CD14-positive monocyte (primary cell): ENCODE data around the gene HDHD5. TPM values are rescaled to one million over a fixed set of nuclear protein-coding genes. Genes with fewer than 3 reads are reported as not detected.

ENCODE experiments used
- DNase-seq, 3 donors: peaks; one replicate each; pipeline ENCODE4 v3.0.0-alpha.2; 2011 to 2022
- H2AFZ ChIP-seq: 2 replicates; pipeline ENCODE4 v1.6.0; 2012; ENCODE audit warnings: mild to moderate bottlenecking, low read depth, low read length, inconsistent platforms; ENCODE audit not compliant: insufficient read depth, poor library complexity, severe bottlenecking
- H3K27ac ChIP-seq, 2 donors: 1 replicate in 1 of 2; 2 replicates in 1 of 2; pipeline ENCODE4 v1.5.1; 2012 to 2013; ENCODE audit warnings: low read length in 2 of 2, control low read depth in 1 of 2, inconsistent platforms in 1 of 2, low read depth in 1 of 2, mild to moderate bottlenecking in 1 of 2
- H3K27me3 ChIP-seq, 2 donors: one replicate each; pipeline versions ENCODE4 v1.6.0 to v1.6.1; 2011 to 2013; ENCODE audit warnings: low read length in 2 of 2; ENCODE audit not compliant: control insufficient read depth in 2 of 2, insufficient read depth in 2 of 2
- H3K36me3 ChIP-seq, 2 donors: replicated peaks in 1 of 2; 1 replicate in 1 of 2; 2 replicates in 1 of 2; pipeline versions ENCODE4 v1.5.1 to v1.6.1; 2012 to 2013; ENCODE audit warnings: low read length in 2 of 2, control low read depth in 1 of 2, inconsistent platforms in 1 of 2, mild to moderate bottlenecking in 1 of 2; ENCODE audit not compliant: insufficient read depth in 2 of 2, control insufficient read depth in 1 of 2
- H3K4me1 ChIP-seq, 2 donors: 1 replicate in 1 of 2; 2 replicates in 1 of 2; pipeline versions ENCODE4 v1.5.1 to v1.6.1; 2012 to 2013; ENCODE audit warnings: low read length in 2 of 2, control low read depth in 1 of 2, inconsistent platforms in 1 of 2, mild to moderate bottlenecking in 1 of 2, moderate library complexity in 1 of 2; ENCODE audit not compliant: insufficient read depth in 2 of 2, control insufficient read depth in 1 of 2
- H3K4me2 ChIP-seq: replicated peaks from 2 replicates; pipeline ENCODE3; 2012; ENCODE audit warnings: low read length, moderate library complexity, mild to moderate bottlenecking; ENCODE audit not compliant: poor library complexity, severe bottlenecking; ENCODE audit errors: extremely low read depth
- H3K4me3 ChIP-seq, 3 experiments: fragments of 200-600 bp in 1 of 3; sonication (generic) in 1 of 3; replicated peaks in 1 of 3; 1 replicate in 2 of 3; 2 replicates in 1 of 3; pipeline ENCODE4 v1.5.1; 2011 to 2013; ENCODE audit warnings: low read length in 3 of 3, mild to moderate bottlenecking in 3 of 3, control low read depth in 2 of 3, low read depth in 2 of 3, inconsistent platforms in 1 of 3, moderate library complexity in 1 of 3
- H3K79me2 ChIP-seq: 2 replicates; pipeline ENCODE4 v1.6.0; 2012; ENCODE audit warnings: mild to moderate bottlenecking, control low read depth, inconsistent platforms, low read length, moderate library complexity; ENCODE audit not compliant: insufficient read depth
- H3K9ac ChIP-seq: 2 replicates; pipeline ENCODE4 v1.6.0; 2017; ENCODE audit warnings: low read length, mild to moderate bottlenecking; ENCODE audit not compliant: insufficient read depth, poor library complexity, severe bottlenecking
- H3K9me3 ChIP-seq, 2 donors: replicated peaks in 1 of 2; 1 replicate in 1 of 2; 2 replicates in 1 of 2; pipeline versions ENCODE4 v1.5.1 to v1.6.1; 2012 to 2013; ENCODE audit warnings: low read length in 2 of 2, control low read depth in 1 of 2; ENCODE audit not compliant: control insufficient read depth in 1 of 2, insufficient read depth in 1 of 2
- H4K20me1 ChIP-seq: 2 replicates; pipeline ENCODE4 v1.6.0; 2012; ENCODE audit warnings: mild to moderate bottlenecking, low read length, control low read depth, moderate library complexity; ENCODE audit not compliant: insufficient read depth
- H3K27ac Mint-ChIP-seq, 7 donors: one replicate each; pipeline ENCODE4 v1.8.0; 2020; ENCODE audit warnings: mild to moderate bottlenecking in 7 of 7, mixed read lengths in 7 of 7, moderate library complexity in 6 of 7, inconsistent platforms in 2 of 7
- H3K27me3 Mint-ChIP-seq, 3 donors: one replicate each; pipeline ENCODE4 v1.8.0; 2021 to 2022; ENCODE audit warnings: low read depth in 3 of 3, mild to moderate bottlenecking in 3 of 3, mixed read lengths in 3 of 3, moderate library complexity in 3 of 3, inconsistent platforms in 1 of 3
- H3K36me3 Mint-ChIP-seq, 2 donors: one replicate each; pipeline ENCODE4 v1.8.0; 2020; ENCODE audit warnings: mixed read lengths in 2 of 2, inconsistent platforms in 1 of 2, mild to moderate bottlenecking in 1 of 2
- H3K4me1 Mint-ChIP-seq: one replicate; pipeline ENCODE4 v1.8.0; 2020; ENCODE audit warnings: mild to moderate bottlenecking, mixed read lengths
- H3K4me3 Mint-ChIP-seq, 2 donors: one replicate each; pipeline ENCODE4 v1.8.0; 2020; ENCODE audit warnings: mild to moderate bottlenecking in 2 of 2, mixed read lengths in 2 of 2, moderate library complexity in 1 of 2
- H3K9me3 Mint-ChIP-seq, 7 donors: one replicate each; pipeline ENCODE4 v1.8.0; 2020 to 2022; ENCODE audit warnings: mixed read lengths in 7 of 7, mild to moderate bottlenecking in 6 of 7, moderate library complexity in 6 of 7, inconsistent platforms in 2 of 7
- CTCF ChIP-seq: fragments of 200-600 bp; IDR thresholded peaks from one replicate; pipeline ENCODE4 v1.8.0; 2022; ENCODE audit warnings: antibody characterized with exemption, mild to moderate bottlenecking
- WGBS: methylation state at CpG from one replicate; pipeline ENCODE4 v1.1.5; 2013; ENCODE audit warnings: missing lambda C conversion rate; ENCODE audit not compliant: insufficient coverage; 5-methylcytosine and 5-hydroxymethylcytosine counted together
- intact Hi-C, 2 donors: fragments of 100-400 bp; cut with micrococcal nuclease; formaldehyde crosslinking; loops; one replicate each; pipeline versions ENCODE4 v1.15.0 to v1.15.1; 2023
- polyA minus RNA-seq: library from RNA; depleted of rRNA, polyadenylated mRNA; stranded (reverse); fragments of >200 nt; gene quantifications from 2 replicates; pipeline ENCODE4 v1.2.3, GENCODE V29; 2012
- polyA plus RNA-seq, 3 donors: library from polyadenylated mRNA; depleted of rRNA in 1 of 3; unstranded in 2 of 3; stranded (reverse) in 1 of 3; fragments of 300-500 nt in 2 of 3; fragments of >200 nt in 1 of 3; fragmentation: Illumina TruSeq in 2 of 3; gene quantifications; 1 replicate in 2 of 3; 2 replicates in 1 of 3; pipeline ENCODE4 v1.2.3, GENCODE V29; 2012 to 2021
- total RNA-seq, 12 experiments: library from RNA in 1 of 12; stranded (reverse) in 1 of 12; fragments of 120-200 nt in 1 of 12; gene quantifications; one replicate each; pipeline ENCODE4 v1.2.4 and lab custom pipeline; 2013 to 2026; ENCODE audit warnings: mixed read lengths in 6 of 12, inconsistent platforms in 1 of 12

Gene HDHD5
- total RNA-seq (2013), result 42.7 TPM
- polyA plus RNA-seq (100 to 1,000 TPM in 1 of 3 donors, 10 to 100 TPM in 2; 75.9 to 119 (median 79.9) TPM), polyA minus RNA-seq (36.7 and 42.9 TPM in 2 replicates), total RNA-seq (lab: John Stamatoyannopoulos, UW) (1.8 to 25.3 (median 16.4) reads per million in 11 experiments)

- WGBS, result under 1% methylated on average over 112 of the region's 114 CpGs
- Histone ChIP-seq H3K79me2 (peaks cover 56% of the 10 kb centered on the region), H2AFZ (peak within 1 kb of the TSS; percentile 99), H3K27me3 (no peaks in the 10 kb centered on the region), H3K4me3 (peak within 1 kb of the TSS; percentile 60 to 82 (median 62)), H3K9me3 (no peaks in the 10 kb centered on the region), H3K27ac (peak within 1 kb of the TSS; percentile 80 to 86), H3K4me1 (peaks cover 59 to 64% of the 10 kb centered on the region in 2 donors), H3K4me2 (peak within 1 kb of the TSS; percentile 82), H3K9ac (peak within 1 kb of the TSS; percentile 68), H4K20me1 (peaks cover 21% of the 10 kb centered on the region), H3K36me3 (no peaks in the 10 kb centered on the region)
- peak within 1 kb of the TSS; percentile 83 to 88 for H3K4me3 Mint-ChIP-seq
- peak within 1 kb of the TSS; percentile 79 to 95 (median 91) for H3K27ac Mint-ChIP-seq
- H3K27me3 Mint-ChIP-seq, result peaks cover 0 to 3% (median 0%) of the 10 kb centered on the region in 3 donors
- no peaks in the 10 kb centered on the region for H3K9me3 Mint-ChIP-seq
- TF ChIP-seq CTCF, result no peak
- H3K4me1 Mint-ChIP-seq, result peaks cover 57% of the 10 kb centered on the region
- DNase-seq, result peak; percentile 78 to 85 (median 81)
- intact Hi-C loops, result loop anchor here (2.0 to 10.0 kb wide), 7 partner anchors 37 to 334 kb away; partner anchors contain the start of genes ADA2 (in 1 of the 2), IL17RA (in 1 of the 2), TMEM121B (in 1 of the 2) and XKR3 (in 1 of the 2)
- H3K36me3 Mint-ChIP-seq, result no peaks in the 10 kb centered on the region
These were observed at the start of gene HDHD5 for GRCh38 chr22:17158568-17159503. Gene HDHD5 (minus strand): TSS chr22:17159277. CDS start chr22:17159251, 26 bp downstream.

- Histone ChIP-seq H3K27me3 (no peaks in the 10 kb centered on the region), H3K27ac (peak overlapping the region in 1 of 2 donors; percentile 20), H3K9ac (no peak overlapping the region), H4K20me1 (peaks cover 98% of the 10 kb centered on the region), H3K4me1 (no peaks in the 10 kb centered on the region), H3K79me2 (peaks cover 21% of the 10 kb centered on the region), H3K36me3 (peaks cover 78 to 91% of the 10 kb centered on the region in 2 donors), H3K9me3 (no peaks in the 10 kb centered on the region), H3K4me2 (no peak overlapping the region), H3K4me3 (no peak overlapping the region), H2AFZ (no peak overlapping the region)
- Mint-ChIP-seq H3K4me3 (no peak overlapping the region), H3K27ac (peak overlapping the region in 2 of 7 donors; percentile 54 to 79), H3K36me3 (peaks cover 75 to 96% of the 10 kb centered on the region in 2 donors), H3K4me1 (no peaks in the 10 kb centered on the region), H3K9me3 (no peaks in the 10 kb centered on the region), H3K27me3 (no peaks in the 10 kb centered on the region)
- DNase-seq, result no peak
- peak; percentile 13 for TF ChIP-seq CTCF
- intact Hi-C loops, result no loop called here
- WGBS, result 77% methylated on average over 6 of the region's 7 CpGs
These were observed 46.4 kb upstream of the HDHD5 start for GRCh38 chr22:17205432-17205831.
